T-helper 1 cell (primary cell): ENCODE results near the gene ME1.
"Not testable (repeated sequence)": the region's sequence is repeated elsewhere in the genome, so short reads cannot be mapped to it uniquely, and the experiment has no call there.

Experiments used
- DNase-seq, 5 donors: peaks; one replicate each; pipeline ENCODE4 v3.0.0-alpha.2; 2012 to 2020
- total RNA-seq, 4 donors: gene quantifications; one replicate each; lab custom pipeline; 2026; lab: John Stamatoyannopoulos, UW

Gene ME1
- total RNA-seq = 0.23 to 1.1 (median 0.45) reads per million in 4 donors

DNA sequence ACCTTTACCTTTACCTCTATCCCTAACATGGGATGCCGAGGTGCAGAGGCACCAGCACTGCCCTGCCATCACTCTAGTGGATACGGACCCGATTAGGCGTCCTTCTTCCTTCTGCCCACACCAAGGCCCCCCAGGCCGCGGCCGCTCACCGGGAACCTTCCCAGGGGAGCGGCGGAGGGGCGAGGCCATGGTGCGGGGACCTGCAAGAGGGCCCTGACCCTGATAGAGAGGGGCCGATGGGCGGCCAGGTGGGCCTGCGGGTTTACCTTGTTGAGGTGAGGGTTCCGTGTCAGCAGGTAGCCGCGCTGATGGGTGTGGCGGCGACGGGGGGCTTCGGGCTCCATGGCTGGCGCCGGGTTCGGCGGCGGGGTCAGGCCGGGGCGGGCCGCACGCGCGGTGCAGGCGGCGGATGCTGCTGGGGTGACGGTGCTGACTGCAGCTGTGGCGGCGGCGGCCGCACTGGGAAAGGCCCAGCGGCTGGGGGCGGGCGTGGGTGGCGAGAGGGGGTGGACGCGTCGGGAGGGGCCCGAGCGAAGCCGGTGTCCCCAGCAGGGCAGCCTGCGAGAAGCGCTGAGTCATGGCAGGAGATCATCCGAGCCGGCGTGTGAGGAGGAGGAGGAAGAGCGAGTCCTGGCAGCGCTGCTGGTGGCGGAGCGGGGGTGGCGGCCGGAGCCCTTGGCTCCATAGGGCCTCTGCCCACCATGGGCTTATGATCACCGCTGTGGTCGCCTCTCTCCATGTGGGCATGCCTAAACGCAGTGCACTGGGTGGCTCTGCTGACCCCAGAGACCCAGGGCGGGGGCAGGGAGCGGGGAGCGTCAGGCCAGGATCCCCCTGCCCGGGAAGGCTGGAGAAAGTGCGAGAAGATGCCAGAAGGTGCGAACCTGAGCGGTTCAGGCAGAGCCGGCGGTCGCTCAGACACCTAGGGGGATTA is at the start of gene ME1:
Gene ME1, minus strand, starts transcription at position 441 of the 934 bp plus-strand sequence. Its CDS starts 97 bp downstream, at position 344.
- peak in 2 of 5 donors; percentile 14 to 45 for DNase-seq

DNA sequence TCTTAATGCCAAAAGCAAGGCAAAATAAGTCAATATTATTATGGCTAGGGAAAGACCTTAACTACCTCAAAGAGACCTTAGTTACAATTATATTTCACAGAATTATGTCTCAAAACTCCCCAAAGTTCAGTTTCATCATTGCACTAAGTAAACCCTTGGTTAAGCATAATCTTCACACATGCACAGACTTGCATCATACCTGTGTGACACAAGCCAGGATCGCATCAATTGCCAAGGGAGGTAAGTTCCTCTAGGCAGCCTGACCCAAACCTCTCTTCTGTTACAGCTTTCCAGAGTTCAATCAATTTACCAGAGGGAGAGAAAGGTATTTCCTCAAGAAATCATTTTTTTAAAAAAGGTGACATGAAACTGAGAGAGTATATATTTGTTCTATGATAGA is 49.6 kb upstream of the ME1 start:
- no peak for DNase-seq

DNA sequence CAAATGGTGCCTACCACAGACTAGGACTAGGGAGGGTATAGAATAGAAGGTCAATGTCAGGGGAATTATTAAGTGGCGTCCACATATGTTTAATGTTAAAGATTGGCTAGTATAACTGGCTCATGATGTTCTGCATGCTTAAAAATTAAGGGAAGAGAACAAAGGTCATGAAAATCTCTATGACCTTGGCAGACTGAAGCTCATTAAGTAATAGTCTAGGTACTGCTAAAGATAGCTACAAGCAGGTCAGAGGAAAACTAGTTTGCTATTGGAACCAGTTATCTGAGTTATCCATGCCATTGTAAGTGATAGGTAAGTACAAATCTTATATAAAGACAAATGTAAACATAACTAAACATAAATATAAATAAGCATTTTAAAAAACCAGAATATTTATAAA is 48.5 kb upstream of the ME1 start:
- DNase-seq = no peak

DNA sequence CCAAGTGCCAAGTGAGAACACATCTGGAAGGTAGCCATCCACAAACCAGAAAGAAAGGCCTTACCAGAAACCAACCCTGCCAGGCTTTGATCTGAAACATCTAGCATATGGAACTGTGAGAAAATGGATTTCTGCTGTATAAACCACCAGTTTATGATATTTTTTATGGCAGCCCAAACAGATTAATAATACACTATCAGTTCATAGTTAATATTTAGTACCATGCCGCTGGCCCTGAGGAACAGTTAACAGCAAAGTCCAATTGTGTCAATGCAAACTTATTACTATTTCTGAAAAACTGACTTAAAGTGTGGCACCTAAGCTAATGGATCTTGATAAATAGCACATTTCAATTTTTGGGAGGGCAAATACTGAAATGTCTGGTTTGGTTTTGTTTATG is 46.1 kb upstream of the ME1 start:
- no peak for DNase-seq

DNA sequence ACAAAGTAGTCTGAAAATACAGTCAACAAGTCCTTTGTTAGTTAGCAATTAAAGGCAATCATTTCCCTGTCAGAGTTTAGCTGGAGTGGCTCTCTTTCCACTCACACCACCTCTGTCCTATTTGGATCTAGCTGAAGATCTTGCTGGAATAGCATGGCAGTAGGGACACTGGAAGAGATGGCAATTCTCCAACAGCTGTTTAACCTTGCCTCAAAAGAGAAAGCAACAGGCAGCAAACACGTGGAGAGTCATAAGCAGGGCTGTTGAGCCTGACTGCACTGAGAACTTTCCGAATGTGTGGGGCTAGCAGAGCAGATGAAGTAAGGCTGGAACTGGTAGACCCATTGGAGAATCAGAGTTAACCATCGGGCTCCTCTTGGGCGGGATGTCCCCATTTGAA is 43.5 kb upstream of the ME1 start:
- no peak for DNase-seq

DNA sequence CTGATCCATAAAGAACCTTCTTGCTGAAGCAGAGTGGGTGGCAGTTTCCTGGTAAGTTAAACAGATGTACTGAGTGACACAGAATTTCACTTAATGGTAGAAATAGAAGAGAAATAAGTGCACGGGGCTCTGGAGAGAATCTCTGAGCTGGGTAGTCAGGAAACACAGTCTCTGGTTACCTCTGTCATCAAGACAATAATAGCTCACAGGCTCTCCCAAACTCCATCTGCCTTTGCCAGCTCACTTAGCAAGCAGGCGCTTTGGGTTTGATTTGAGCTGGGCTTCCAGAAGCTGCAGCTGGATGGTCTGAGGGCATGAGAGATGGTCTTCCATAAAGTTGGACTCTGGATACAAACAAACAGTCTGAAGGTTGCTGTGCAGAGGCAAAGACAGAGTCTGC is 41.9 kb upstream of the ME1 start:
- no peak for DNase-seq

DNA sequence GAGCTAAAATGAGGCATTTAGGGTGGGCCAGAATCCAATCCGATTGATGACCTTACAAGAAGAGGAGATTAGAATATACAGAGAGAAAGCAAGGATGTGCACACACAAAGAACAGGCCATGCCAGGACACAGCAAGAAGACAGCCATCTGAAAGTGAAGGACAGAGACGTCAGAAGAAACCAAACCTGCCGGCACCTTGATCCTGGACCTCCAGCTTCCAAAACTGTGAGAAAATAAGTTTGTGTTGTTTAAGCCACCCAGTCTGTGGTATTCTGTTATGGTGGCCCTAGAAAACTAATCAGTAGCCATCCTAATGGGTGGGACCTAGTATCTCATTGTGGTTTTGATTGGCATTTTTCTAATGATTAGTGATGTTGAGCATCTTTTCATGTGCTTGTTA is 39.7 kb upstream of the ME1 start:
- no peak for DNase-seq

DNA sequence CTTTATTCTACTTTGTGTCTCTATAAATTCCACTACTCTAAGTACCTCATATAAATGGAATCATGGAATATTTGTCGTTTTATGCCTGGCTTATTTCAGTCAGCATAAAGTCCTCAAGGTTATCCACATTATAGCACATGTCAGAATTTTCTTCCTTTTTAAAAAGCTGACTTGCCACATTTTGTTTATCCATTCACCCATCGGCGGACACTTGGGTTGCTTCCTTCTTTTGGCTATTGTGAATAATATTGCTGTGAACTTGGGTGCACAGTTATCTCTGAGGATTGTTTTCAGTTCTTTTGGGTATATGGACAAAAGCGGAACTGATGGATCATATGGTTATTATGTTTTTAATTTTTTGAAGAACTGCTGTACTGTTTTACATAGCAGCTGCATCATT is 39.1 kb upstream of the ME1 start:
- no peak for DNase-seq

DNA sequence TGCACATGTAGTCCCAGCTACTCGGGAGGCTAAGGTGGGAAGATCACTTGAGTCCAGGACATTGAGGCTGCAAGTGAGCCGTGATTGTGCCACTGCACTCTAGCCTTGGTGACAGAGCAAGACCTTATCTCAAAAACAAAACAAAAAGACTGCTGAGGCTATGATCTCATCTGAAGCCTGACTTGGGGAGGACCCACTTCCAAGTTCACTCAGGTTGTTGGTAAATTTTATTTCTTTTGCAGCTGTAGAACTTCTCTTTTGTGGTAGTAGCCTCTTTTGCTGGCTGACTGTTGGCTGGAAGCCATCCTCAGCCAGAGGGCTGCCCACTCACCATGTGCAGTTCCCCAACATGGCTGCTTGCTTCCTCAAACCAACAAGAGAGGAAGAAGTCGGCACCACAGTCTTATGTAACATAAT is 36.8 kb upstream of the ME1 start:
- no peak for DNase-seq

DNA sequence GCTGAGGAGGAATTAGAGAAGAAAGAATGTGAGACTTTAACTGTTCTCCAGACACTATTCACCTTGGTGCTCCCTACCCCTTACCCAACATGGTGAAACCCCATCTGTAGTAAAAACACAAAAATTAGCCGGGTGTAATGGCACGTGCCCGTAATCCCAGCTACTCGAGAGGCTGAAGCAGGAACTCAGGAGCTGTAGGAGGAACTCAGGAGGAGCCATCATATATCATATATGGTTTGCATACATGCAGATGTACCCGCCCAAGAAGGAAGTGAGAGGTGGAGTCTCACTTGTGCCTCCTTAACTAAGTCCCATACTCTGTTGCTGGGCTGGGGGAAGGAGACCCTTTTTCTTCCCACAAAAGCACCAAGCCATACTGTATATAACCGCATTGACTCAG is 35.5 kb upstream of the ME1 start:
- no peak for DNase-seq

DNA sequence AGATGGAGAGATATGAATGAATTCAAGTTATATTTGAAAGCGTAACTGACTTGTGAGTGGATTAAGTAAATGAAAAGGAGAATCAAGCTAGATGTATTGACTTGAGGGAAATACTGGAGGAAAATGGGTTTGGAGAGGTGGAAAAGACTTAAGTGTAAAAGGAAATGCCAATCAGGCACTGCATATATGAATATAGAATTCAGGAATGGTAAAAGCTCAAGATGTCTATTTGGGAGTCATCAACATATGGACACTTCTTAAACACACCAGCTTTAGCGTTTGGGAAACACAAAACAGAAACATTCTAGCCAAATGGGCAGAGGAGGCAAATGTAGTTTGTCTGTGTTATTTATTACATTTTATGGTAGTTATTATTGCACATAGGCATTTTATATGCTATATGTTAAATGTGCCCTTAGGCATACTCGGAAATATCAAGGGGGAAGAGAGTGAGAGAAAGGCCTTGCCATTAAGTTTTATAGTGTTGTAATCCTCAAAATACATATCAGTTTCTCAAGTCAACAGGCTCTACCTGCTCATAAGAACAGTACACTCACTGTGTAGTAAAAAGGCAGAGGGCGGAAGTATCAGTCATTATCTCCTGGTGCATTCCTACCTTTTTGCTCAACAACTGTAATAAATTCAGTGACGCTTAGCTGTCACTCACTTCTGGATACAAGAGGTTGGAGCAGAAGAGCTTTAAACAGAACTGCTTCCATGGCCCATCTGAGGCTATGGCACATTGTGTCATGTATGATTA is 33.7 kb upstream of the ME1 start:
- DNase-seq = no peak

DNA sequence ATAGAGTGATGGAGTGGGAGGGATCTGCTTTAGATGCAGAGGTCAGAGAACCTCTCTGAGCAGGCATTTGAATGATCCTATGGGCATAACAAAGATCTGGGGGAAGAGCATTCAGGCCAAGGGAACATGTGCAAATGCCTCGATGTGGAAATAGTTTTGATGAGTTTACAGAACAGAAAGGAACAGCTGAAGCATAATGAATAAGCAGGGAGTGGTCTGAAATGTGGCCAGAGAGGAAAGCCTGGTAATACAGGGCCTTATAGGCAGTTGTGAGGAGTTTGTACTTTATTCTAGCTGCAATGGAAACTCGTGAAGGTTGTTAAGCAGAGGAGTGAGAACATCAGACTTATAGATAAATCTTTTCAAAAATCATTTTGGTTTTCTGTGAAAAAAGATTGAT is 33.0 kb upstream of the ME1 start:
- no peak for DNase-seq

DNA sequence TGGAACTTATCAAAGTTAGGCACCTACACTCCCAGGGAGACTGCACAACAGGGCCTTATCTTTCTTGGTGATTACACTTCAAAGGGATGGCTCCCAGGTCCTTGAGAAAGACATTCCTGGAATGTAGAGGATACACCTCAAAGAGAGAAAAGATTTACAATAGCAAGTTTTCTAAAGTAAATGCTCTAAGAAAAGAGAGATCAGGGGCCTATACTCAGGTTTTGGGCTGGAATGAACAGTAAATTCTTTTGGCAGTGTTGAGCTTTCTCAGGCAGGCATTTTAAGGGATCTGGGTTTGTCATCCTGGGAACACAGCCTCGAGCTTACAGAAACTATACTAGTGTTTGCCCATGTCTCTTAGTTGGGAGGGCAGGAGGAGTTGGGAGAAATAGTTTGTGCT is 31.7 kb upstream of the ME1 start:
- no peak for DNase-seq

DNA sequence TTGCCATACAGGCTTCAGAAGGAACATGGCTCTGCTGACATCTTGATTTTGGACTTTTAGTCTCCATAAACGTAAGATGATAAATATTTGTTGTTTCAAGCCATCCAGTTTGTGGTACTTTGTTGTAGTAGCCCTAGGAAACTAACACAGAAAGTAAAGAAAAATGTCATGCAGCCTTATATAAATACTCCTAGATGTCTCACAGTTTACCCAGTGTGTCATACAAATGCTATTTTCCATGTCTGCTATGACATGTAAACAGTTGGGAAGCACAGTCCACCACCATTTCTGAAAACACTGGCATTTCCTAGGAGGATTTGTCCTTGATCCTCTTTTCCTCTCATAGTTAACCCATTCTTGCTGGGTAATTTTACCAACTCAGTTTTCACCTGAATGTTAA is 30.6 kb upstream of the ME1 start:
- DNase-seq = no peak

DNA sequence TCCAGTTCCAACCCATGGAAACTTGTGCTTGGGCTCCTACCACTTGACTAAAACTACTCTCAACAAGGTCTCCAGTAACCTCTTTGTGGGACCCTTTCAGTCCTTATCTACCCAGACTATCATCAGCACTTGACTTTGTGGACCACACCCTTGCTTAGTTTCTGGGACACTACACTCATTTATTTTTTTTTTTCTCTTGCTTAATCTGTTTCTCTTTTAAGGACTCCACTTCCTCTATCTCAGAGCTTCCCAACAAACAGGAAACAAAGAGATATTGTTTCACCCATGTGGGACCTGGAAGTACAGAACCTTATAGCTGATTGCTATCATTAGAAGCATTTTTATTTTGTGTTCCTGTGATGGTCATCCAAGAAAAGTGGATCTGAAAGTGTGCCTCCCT is 28.8 kb upstream of the ME1 start:
- DNase-seq = no peak

DNA sequence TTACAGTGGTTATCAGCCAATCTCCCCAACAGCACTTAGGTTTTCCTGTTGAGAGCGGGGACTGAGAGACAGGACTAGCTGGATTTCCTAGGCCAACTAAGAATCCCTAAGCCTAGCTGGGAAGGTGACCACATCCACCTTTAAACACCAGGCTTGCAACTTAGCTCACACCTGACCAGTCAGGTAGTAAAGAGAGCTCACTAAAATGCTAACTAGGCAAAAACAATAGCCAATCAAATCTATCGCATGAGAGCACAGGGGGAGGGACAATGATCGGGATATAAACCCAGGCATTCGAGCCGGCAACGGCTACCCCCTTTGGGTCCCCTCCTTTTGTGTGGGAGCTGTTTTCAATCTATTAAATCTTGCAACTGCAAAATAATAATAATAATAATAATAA is 19.2 kb upstream of the ME1 start:
- DNase-seq = not testable (repeated sequence)

DNA sequence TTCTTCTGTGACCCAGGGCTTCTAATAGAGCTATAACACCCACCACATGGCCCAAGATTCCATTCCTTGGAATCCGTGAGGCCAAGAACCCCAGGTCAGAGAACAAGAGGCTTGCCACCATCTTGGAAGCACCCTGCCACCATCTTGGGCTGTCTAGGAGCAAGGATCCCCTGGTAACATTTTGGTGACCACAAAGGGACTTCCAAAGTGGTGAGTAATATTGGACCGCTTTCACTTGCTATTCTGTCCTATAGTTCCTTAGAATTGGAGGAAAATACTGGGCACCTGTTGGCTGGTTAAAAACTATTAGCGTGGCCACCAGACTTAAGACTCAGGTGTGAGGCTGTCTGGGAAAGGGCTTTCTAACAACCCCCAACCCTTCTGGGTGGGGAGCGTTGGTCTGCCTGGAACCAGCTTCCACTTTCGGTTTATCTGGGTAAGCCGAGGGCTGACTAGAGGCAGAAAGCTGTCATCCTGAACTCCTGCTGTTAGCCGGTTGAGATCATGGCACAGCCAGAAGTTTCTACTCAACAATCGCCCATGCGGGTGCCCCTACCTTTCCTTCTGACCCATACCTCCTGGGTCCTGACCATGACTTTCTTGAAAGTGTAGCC is 13.3 kb upstream of the ME1 start:
- DNase-seq = not testable (repeated sequence)

DNA sequence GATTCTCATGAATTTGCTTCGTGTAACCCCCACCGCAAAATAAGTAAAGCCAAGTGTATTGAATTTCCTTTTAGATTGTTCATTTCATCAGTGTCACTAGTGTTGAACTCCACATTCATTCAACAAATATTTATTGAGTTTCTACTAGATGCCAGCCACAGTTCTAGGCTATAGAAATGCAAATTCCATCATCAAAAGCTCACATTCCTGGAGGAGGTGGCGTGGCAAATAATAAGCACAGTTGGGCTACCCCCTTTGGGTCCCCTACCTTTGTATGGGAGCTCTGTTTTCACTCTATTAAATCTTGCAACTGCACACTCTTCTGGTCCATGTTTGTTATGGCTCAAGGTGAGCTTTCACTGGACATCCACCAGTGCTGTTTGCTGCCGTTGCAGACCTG is 12.7 kb upstream of the ME1 start:
- DNase-seq = no peak

DNA sequence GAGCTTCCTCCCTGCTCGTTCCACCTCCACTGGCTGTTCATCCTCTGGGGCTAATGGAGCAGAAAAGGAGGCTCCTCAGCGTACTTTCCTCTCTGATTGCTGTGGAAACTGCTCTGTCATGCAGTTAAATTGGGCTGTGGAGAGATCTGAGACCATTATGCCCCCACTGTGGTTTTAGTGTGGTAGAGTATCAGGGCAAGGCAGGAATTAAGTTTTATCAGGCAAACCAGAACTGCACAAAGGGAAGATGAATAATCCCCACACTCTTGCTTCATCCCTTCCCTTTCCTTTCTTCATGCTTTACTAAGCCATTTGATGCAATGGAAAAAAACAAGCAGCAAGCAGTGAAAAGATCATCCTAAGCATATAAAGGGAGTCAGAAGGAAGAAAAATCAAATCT is 11.9 kb upstream of the ME1 start:
- DNase-seq = no peak

DNA sequence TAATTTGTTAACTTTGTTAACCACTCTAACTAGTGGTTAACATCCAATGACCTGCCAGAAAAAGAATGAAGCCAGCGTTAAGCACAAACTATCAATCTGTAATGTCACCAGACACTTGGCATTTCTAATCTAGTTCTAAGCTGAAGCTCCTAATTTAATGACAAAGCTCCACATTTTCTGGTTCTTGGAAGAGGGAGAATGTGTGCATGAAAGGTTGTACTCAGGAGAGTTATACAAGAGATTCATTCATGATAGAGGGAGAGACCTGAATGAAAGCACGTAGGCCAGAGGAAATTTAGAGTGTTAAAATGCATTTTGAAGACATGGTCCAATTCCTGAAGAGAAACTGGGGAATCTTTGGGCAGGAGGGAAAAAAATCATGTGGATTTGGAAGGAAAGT is 8.3 kb upstream of the ME1 start:
- no peak for DNase-seq

DNA sequence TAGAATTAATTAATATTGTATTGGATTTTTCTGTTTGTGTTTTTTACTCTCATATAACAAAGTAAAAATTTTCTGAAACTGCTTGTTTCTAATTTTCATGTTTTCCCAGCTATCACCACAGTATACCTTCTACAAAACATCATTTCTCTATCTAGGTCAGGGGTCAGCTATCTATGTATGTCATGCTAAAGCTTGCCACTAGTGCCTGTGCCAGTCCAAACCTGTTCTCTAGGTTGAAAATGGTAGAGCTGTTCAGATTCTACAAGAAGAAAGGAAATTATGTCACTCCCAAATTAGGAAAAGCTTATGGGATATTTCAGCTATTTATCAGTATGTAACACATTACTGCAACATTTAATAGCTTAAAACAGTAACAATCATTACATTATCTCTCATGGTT is 5.8 kb upstream of the ME1 start:
- no peak for DNase-seq

DNA sequence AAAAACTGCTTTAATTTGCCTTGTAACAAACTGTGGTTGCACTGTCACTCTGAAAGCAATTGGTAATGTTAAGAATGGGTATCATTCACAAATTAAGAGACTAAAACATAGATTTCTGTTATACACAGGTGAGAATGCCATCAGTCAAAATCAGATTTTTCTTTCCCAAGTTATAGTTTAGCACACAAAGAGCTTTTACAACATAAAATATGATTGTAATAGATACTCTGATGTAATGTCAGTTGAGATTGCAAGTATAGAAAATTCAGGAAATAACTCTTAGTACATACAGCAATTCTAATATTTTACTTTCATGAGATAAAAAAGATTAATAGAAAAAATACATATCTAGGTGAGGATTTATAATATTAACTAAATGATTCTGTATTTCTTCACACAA is 2.3 kb upstream of the ME1 start:
- DNase-seq = no peak

DNA sequence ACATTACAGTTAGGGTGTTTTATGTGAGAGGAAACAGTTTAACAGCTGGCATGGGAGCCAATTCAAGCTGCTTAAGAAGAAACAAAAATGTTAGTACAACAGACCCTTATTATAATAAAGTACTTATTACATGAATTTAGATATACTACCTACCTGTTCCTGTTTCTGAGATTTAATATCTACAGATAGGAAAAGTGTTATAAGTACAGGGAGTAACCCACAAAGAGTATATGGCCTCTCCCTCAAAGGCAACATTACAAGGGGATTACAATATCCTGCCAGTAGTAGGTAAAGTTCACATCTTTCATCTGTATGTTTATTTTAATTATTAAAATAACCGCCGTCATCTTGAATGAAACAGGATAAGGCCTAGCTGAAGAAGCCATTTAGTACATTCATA is 1.8 kb upstream of the ME1 start:
- DNase-seq = no peak
